ENCODE results near the gene DERL3.
"Not testable (repeated sequence)": the region's sequence is repeated elsewhere in the genome, so short reads cannot be mapped to it uniquely, and the experiment has no call there.

Gene DERL3

DNA sequence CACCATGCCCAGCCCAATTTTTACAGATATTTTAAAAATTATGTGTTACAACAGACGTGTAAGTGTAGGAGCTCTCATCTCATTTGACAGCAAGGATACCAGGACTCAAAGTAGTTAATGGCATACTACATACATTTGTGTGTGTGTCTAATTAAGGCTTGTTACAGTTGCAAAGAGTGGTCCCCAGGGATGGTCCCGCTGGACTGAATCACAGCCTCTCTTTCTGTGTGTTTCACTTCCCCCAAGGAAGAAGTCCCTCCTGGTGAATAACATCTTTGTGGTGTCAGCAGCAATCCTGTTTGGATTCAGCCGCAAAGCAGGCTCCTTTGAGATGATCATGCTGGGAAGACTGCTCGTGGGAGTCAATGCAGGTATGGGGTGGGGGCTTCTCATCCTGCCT, 36.1 kb upstream of the DERL3 start:
- TF ChIP-seq, protein P1, sequence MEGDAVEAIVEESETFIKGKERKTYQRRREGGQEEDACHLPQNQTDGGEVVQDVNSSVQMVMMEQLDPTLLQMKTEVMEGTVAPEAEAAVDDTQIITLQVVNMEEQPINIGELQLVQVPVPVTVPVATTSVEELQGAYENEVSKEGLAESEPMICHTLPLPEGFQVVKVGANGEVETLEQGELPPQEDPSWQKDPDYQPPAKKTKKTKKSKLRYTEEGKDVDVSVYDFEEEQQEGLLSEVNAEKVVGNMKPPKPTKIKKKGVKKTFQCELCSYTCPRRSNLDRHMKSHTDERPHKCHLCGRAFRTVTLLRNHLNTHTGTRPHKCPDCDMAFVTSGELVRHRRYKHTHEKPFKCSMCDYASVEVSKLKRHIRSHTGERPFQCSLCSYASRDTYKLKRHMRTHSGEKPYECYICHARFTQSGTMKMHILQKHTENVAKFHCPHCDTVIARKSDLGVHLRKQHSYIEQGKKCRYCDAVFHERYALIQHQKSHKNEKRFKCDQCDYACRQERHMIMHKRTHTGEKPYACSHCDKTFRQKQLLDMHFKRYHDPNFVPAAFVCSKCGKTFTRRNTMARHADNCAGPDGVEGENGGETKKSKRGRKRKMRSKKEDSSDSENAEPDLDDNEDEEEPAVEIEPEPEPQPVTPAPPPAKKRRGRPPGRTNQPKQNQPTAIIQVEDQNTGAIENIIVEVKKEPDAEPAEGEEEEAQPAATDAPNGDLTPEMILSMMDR (IDR thresholded peaks at IDR 0.05; ENCODE audit: low read depth, low read length) = no peak
- no peak overlapping the region for H3K4me3 ChIP-seq (ENCODE audit: low read depth, low read length)

DNA sequence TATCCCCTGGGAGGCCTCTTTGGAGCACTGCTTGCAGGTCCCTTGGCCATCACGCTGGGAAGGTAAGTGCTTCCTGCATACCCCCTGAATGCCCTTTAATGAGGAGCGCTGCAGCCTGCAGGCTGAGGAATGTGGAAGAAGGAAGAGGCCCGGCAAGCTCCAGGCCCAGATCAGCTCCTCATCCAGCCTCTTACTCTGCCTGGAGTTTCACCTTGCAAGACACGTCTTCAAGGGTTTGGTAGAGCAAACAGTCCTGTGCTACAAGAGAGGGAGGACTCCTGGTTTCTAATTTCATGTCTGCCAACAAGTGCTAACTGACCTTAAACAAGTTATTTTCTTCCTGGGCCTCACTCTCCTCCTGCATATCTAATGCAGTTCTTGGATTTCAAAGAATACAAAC, 29.8 kb upstream of the DERL3 start:
- no peak overlapping the region for H3K4me3 ChIP-seq (ENCODE audit: low read depth, low read length)
- TF ChIP-seq, protein P1 (IDR thresholded peaks at IDR 0.05; ENCODE audit: low read depth, low read length) = no peak

DNA sequence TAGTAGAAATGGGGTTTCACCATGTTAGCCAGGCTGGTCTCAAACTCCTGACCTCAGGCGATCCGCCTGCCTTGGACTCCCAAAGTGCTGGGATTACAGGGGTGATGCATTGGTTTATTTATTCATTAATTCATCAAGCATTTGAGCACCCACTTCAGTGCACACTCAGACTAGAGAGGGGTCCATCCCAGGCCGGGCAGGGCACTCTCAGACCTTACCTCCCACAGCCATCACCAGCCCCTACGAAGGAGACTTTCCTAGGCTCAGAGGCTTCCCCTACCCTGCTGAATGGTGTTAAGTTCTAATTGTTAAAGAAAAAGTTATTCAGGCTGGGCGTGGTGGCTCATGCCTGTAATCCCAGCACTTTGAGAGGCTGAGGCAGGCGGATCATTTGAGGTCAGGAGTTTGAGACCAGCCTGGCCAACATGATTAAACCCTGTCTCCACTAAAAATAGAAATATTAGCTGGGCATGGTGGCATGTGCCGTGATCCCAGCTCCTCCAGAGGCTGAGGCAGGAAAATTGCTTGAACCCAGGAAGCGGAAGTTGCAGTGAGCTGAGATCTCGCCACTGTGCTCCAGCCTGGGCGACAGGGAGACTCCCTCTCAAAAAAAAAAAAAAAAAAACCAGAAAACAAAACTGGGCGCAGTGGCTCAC, 25.8 kb upstream of the DERL3 start:
- not testable (repeated sequence) for H3K4me3 ChIP-seq (ENCODE audit: low read depth, low read length)

DNA sequence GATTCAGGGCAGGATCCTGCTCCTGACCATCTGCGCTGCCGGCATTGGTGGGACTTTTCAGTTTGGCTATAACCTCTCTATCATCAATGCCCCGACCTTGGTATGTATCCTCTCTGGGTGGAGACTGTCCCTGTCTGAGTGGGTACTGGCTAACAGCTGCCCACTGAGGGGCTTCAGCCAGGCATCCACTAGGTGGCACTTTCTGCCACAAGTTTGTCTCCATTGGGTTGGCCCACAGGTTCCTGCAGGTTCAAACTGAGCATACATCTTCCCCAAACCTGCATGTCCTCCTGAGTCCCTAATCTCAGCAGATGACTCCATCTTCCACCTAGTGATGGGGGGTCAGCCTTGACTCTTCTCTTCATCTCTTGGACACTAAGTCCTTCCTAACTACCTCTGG, 23.3 kb upstream of the DERL3 start:
- no peak overlapping the region for H3K4me3 ChIP-seq (ENCODE audit: low read depth, low read length)
- TF ChIP-seq, protein P1 (IDR thresholded peaks at IDR 0.05; ENCODE audit: low read depth, low read length) = peak; percentile 66

DNA sequence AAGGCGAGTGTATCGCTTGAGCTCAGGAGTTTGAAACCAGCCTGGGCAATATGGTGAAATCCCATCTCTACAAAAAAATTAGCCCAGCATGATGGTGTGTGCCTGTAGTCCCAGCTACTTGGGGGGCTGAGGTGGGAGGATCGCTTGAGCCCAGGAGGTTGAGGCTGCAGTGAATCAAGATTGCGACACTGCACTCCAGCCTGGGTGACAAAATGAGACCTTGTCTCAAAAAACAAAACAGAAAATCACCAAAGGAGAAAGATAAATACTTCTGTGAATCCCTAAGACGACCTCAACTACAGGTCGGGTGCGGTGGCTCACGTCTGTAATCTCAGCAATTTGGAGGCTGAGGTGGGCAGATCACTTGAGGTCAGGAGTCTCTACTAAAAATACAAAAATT, 21.4 kb upstream of the DERL3 start:
- not testable (repeated sequence) for H3K4me3 ChIP-seq (ENCODE audit: low read depth, low read length)

DNA sequence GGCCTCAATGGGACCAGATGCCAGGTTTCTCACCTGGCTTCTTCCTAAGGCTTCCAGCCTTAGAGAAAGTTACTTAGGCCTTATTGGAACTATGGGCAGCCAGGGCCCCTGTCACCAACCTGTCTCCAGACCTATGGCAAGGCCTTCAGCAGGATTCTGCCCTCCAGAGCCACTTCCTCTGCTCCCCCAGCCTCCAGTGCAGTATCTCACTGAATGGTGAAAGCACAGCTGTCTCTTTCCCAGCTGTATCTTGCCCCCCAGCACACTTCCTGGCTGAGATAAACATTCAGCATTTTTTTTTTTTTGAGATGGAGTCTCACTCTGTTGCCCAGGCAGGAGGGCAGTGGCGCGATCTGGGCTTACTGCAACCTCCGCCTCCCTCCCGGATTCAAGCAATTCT, 20.4 kb upstream of the DERL3 start:
- TF ChIP-seq, protein P1 (IDR thresholded peaks at IDR 0.05; ENCODE audit: low read depth, low read length) = no peak
- H3K4me3 ChIP-seq (ENCODE audit: low read depth, low read length) = no peak overlapping the region

DNA sequence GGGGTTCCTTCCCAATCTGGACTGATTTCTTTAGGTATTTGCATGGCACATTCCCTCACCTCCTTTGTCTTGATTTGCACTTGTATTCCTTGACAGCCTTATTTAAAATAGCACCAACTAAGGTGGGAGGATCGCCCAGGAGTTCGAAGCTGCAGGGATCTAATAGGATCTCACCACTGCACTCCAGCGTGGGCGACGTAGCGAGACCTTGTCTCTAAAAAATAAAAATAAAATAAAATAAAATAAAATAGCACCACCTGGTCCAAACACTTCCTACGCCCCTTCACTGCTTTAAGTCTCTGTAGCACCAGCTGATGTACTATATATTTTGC, 19.6 kb upstream of the DERL3 start:
- TF ChIP-seq, protein P1 (IDR thresholded peaks at IDR 0.05; ENCODE audit: low read depth, low read length) = no peak
- peak overlapping the region; percentile 80 for H3K4me3 ChIP-seq (ENCODE audit: low read depth, low read length)

DNA sequence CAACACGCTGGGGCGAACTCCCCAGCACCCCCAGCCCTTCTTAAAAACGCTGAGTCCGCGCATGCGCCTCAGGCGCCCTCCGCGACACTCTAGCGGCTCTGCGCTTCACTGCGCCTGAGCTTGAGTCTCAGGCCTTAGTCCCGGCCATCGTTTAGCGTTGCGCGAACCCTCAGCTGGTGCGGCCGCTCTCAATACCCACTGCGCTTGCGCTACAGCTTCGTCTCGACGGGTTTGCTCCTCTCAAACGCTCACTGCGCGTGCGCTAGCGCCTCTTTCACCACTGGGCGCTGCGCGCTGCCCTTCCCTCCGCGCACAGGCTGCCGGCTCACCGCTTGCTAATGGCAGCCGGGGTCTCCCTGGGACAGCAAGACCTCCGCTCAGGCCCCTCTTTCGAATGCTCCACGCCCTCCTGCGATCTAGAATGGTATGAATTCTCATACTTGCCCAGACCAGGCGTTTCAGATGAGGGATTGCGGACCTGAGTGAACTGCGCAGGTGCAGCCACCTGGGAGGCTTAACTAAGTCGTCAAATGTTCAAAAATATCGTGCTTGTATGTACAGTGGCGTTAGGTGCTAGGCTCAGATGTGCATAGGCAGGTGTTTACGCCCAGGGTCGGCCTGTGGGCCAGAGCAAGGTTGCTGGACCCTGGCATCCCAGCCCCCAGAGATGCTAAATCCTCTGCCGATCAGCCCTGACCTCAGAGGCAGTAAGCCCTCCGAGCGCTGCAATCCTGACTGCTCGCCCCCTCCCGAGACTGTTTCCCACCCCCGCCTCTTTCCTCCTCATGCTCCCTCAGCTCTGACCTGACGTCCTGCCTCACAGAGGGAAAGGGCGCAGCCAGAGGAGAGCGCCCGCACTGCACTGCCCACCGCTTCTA, 19.0 kb upstream of the DERL3 start, which contains the start of gene SLC2A11:
TSS of gene SLC2A11 (plus strand) at position 270 of the 878 bp plus-strand sequence. CDS start at position 395, 125 bp downstream.
- H3K4me3 ChIP-seq (ENCODE audit: low read depth, low read length) = peak within 1 kb of the TSS; percentile 80
- TF ChIP-seq, protein P1 (IDR thresholded peaks at IDR 0.05; ENCODE audit: low read depth, low read length) = no peak

All from WI38 (cell line).